Stimulated activated CD8-positive, alpha-beta memory T cell treated with anti-CD3 and anti-CD28 coated beads, Interleukin-4, amount 100 ng/mL, for 1 hour (primary cell): ENCODE measurements around the gene CDKAL1.
"Not testable (repeated sequence)": the region's sequence is repeated elsewhere in the genome, so short reads cannot be mapped to it uniquely, and the experiment has no call there.

Experiments
- DNase-seq, 2 donors: peaks; one replicate each; pipeline ENCODE4 v3.0.0-alpha.2; 2020; ENCODE audit warnings: low read depth in 2 of 2, low spot score in 1 of 2

The CDKAL1 gene

DNA sequence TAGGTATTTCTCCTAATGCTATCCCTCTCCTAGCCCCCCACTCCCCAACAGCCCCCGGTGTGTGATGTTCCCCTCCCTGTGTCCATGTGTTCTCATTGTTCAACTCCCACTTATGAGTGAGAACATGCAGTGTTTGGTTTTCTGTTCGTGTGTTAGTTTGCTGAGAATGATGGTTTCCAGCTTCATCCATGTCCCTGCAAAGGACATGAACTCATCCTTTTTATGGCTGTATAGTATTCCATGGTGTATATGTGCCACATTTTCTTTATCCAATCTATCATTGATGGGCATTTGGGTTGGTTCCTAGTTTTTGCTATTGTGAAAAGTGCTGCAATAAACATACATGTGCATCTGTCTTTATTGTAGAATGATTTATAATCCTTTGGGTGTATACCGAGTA, 56.2 kb downstream of the CDKAL1 start:
- not testable (repeated sequence) for DNase-seq

GRCh38 chr6:20594299-20594853, 60.1 kb downstream of the CDKAL1 start:
- not testable (repeated sequence) for DNase-seq

- DNase-seq, result no peak
Observed at GRCh38 chr6:20599302-20600051, 65.2 kb downstream of the CDKAL1 start.

GRCh38 chr6:20600831-20601230, 66.6 kb downstream of the CDKAL1 start:
- no peak for DNase-seq

DNA sequence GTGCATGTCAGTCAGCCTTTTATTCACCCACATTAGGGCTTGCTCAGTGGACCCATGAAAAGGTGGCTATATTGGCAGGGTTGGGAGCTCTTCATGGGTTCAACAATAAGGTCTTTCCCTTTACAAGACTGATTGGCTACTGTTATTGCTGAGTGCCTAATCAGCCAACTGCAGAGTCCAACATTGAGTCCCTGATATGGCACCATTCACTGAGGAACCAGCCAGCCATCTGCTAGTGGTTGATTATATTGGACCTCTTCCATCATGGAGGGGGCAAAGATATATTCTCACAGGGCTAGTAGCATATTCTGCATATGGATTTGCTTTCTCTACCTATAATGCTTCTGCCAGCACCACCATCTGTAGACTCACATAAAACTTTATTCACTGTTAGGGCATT, 69.9 kb downstream of the CDKAL1 start:
- no peak for DNase-seq

GRCh38 chr6:20605061-20605460, 70.8 kb downstream of the CDKAL1 start:
- no peak for DNase-seq

DNA sequence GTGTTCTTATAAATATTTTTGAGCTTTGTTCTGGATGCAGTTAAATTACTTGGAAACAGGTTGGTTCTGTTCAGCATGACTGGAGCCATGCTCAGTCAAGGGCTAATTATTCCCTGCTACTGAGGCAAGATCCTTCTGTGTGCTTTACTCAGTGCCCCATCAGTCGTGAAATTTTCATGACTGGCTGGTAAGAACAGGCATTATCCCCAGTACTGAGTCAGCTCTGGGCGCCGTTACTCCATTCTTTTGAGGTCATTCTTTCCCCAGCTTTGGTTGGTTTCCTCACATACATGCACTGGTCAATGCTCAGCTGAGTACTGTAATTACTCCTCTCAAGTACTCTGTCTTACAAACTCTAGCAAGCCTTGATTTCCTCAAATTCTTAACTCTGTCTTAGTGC, 71.3 kb downstream of the CDKAL1 start:
- DNase-seq, result no peak

DNA sequence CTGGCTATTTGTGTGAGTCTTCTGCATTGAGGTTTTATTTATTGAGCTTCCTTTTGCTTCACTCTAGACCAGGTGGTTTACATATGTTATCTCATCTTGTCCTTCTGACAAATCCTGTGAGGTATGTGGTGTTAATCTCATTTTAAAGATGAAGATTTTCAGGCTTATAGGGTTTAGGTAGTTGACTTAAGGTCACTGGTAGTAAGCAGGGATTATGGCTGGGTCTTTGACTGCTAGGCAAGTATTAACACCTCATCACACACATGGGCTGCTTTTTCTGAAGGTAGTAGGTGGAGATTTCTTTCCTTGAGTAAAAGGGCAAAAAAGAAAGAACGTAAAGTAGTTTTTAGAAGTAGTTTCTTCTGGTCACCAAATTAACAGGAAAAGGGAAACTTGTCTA, 72.6 kb downstream of the CDKAL1 start:
- DNase-seq, result no peak

- no peak for DNase-seq
Observed at GRCh38 chr6:20608356-20608755, 74.1 kb downstream of the CDKAL1 start.

DNA sequence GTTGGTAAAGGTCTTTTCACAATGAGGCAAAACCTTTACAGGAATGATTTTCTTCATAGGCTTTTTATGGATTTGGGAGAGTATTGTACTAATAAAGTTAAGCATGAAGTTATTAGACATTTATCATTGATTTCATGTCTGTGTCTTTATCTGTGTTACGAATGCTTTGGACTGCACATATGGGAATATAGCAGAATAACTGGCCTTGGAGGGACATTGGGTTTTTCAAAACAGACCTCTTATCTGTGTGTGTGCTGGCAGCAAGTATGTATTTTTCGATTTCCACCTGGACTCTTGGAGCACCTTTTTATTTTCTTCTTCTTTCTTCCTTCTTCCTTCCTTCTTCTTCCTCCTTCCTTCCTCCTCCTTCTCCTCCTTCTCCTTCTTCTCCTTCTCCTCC, 74.6 kb downstream of the CDKAL1 start:
- no peak for DNase-seq

DNA sequence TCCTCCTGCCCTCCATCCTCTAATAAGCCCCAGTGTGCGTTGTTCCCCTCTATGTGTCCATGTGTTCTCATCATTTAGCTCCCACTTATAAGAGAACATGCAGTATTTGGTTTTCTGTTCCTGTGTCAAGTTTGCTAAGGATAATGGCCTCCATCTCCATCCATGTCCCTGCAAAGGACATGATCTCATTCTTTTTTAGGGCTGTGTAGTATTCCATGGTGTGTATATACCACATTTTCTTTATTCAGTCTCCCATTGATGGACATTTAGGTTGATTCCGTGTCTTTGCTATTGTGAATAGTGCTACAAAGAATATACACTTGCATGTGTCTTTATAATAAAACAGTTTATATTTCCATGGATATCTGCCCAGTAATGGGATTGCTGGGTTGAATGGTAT, 75.7 kb downstream of the CDKAL1 start:
- DNase-seq, result not testable (repeated sequence)

DNA sequence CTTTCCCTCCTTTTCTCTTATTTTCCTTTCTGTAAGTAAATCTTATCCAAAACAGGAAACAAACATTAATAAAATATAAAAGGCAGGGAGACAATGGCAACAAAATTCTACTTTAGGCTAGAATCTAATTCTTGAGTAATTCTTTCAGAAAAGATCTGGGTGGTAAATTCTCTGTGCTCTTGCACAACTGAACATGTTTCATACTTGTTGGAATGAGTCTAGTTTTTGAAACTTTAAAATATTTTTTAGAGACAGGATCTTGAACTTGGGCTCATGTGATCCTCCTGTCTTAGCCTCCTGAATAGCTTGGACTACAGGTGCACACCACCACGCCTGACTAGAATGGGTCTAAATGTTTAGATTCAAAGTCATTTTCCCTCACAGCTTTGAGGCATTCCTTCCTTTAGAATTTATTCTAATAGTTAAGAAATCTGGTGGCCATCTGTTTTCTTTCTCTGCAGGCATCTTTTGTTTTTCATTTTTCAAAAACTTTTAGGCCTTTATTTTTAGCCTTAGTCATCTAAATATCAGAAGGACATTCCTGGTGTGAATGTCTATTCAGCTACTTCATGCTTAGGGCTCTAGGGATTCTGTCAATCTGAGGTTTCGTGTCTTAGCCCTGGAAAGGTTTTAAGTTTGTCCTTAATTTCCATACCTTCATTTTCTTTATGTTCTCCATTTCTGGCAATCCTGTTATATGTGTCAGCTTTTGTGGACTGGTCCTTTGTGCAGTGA, 76.5 kb downstream of the CDKAL1 start:
- no peak for DNase-seq

DNA sequence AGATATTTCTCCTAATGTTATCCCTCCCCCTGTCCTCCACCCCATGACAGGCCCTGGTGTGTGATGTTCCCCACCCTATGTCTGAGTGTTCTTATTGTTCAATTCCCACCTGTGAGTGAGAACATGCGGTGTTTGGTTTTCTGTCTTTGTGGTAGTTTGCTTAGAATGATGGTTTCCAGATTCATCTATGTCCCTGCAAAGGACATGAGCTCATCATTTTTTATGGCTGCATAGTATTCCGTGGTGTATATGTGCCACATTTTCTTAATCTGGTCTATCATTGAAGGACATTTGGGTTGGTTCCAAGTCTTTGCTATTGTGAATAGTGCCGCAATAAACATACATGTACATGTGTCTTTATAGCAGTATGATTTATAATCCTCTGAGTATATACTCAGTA, 83.3 kb downstream of the CDKAL1 start:
- not testable (repeated sequence) for DNase-seq

GRCh38 chr6:20620043-20620442, 85.8 kb downstream of the CDKAL1 start:
- no peak for DNase-seq

DNA sequence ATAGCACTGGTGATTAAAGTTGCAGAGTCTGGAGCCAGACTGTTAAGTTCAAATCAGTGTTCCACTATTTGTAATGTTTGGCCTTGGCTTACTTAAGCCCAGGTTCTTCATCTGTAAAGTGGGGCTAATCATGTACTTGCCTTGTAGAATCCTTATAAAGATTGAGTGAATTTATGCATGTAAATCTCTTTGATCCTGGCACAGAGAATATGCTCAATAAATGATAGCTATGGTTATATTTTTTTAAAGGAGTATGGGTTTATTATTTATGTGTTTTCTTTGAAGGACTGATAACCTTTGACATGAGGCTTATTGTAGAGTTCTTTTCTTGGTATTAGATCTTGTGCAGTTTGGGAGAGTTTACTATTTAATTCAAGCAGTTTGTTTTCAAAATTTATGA, 89.5 kb downstream of the CDKAL1 start:
- no peak for DNase-seq

- no peak for DNase-seq
Observed at GRCh38 chr6:20626165-20626564, 91.9 kb downstream of the CDKAL1 start.

DNA sequence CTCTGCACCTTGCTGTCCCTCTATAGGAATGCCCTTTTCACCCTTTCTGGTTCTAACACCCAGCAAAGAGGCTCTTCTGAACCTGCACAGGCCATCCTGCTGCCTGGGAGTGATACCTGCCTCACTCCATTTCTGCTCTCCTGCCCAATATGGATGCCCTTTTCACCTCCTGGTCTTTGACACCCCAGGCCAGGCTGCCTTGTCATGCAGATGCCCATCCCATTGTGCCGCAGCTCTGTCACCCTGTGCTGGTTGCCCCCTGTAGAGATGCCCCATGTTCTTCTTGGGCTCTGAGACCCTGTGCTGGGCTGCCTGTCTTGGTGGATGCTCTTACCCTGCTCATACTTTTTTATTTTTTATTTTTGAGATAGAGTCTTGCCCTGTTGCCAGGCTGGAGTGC, 95.3 kb downstream of the CDKAL1 start:
- no peak for DNase-seq

DNA sequence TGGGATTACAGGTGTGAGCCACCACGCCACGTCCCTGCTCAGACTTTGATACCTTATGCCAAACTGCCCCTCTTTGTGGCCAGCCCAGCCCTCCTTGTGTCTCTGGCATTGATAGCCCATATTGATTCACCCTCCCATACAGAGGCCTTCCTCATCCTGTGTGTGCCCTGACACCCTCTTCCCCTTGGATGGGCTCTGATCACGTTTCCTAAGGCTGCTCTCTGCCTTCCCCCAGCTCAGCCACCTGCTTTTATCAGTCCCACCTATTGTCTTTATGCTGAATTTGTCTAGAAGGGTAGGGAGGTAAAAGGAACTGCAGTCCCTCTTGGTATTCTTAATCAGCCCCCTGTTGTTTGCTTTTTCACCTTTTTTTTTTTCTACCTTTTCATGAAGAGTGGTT, 95.9 kb downstream of the CDKAL1 start:
- DNase-seq, result no peak

- DNase-seq, result no peak
Observed at GRCh38 chr6:20630617-20631548, 96.6 kb downstream of the CDKAL1 start.

DNA sequence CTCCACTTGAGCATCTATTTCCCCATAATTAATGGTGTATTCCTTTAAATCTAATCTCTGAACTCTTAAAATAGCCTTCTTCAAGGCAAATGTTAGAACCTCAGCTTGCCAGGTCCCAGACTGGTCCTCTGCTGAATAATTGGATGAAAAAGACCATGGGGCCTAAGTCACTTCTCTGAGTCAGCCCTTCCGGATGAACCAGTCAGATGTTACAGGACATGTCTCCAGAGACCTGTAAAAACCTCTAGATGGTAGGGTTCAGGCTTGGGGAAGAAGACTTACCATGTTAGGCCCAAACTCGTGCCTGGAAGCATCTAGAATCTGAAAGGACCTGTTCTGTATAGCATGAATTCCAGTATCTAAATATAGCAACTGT, 97.3 kb downstream of the CDKAL1 start:
- DNase-seq, result no peak

DNA sequence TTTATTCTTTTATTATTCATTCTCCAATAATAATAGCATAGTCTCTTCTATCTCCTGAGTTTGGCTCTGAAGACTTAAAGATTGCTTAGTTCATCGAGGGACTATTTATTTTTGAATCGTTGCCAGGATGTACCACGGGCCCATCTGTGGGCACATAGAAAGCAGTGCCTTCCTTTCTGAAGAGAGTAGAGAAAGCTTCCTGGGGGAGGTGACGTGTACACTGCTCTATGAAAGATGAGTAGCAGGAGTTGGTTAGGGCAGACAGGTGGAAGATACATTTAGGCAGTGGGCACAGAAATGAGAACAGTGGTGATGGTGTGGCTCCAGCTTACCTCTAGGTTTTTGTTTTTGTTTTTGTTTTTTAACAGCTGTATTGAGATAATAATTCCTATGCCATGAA, 98.4 kb downstream of the CDKAL1 start:
- DNase-seq, result no peak
